GM18873 (cell line): ENCODE results near the gene PTPRN2.

Source experiments
- ATAC-seq: cut with Tn5 transposase; IDR thresholded peaks from one replicate; pipeline ENCODE4 v1.9.1; 2021; ENCODE audit warnings: mild to moderate bottlenecking, moderate library complexity, moderate number of reproducible peaks; ENCODE audit not compliant: unreplicated experiment, low FRiP score

The PTPRN2 gene

DNA sequence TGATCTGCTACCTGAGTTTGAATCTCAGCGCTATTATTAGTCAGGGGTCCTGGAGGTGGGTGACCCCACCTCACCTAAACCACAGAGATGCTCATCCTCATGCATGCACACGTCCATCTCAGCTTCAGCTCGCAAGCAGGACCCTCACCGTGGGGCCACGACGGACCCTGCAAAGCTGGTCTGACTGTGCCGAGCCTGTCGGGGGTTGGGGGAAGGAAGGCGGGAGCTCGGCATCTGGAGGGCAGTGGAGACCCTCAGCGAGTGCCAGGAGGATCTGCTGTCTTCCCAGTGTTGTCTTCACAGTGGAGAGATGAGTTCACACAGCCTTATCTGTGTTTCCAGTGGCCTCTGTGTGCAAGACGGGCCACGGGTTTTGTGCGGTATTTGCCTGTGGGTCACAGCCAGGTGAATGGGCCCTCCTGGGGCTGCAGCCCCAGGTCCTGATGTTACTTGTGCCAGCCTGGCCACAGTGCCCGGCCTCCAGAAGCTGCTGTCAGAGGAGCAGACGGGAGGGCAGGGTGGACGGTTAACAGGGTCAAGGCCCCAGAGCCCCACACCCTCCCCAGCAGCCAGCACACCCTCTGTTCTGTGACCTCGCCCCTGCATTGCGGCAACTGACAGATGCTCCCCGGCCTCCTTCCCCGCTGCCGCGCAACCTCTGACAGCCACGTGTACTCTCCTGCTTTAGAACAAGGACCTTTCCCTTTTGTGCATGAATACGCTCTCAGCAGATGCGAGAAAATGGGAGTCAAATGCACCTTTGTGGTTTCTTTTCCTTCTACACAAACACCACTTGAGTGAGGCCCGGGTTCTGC, 722.1 kb downstream of the PTPRN2 start:
- ATAC-seq = no peak

GRCh38 chr7:157864911-157865310, 722.7 kb downstream of the PTPRN2 start:
- no peak for ATAC-seq

- no peak for ATAC-seq
These were observed 723.5 kb downstream of the PTPRN2 start for GRCh38 chr7:157863906-157864810.

DNA sequence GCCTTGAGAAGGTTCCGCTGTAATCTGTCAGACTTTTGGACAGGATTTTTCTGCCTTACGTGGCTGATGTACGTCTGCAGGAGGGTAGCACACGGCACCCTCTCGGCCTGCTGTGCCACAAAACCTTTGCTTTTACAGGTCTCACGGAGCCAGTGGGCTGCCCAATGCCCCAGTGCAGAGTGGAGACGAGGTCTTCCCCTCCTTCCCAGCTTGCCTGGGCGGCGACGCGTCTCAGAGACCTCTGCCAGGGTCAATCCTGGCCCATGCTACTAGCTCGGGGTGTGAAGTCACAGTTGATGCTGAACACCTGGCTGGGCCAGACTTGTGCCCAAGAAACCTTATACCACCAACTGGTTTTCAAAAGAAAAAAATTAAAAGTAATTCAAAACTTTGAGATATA, 724.4 kb downstream of the PTPRN2 start:
- ATAC-seq = no peak

DNA sequence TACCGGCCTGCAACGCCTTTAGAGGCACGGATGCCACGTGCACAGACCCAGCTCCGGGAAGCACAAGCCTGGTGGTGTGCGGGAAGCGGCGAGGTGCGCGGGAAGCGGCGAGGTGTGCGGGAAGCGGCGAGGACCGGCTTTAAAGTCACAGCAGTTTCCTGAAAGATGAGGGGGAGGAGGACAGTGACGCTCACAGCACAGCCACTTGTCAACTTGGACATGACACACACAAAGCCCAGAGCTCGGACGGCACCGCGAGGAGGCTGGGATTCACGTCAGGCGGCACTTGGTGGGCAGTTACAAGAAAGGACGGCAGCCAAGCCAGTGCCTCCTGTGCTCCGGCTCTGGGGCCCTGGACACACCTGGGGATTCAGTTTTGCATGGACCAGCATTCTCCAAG, 724.9 kb downstream of the PTPRN2 start:
- ATAC-seq = no peak

DNA sequence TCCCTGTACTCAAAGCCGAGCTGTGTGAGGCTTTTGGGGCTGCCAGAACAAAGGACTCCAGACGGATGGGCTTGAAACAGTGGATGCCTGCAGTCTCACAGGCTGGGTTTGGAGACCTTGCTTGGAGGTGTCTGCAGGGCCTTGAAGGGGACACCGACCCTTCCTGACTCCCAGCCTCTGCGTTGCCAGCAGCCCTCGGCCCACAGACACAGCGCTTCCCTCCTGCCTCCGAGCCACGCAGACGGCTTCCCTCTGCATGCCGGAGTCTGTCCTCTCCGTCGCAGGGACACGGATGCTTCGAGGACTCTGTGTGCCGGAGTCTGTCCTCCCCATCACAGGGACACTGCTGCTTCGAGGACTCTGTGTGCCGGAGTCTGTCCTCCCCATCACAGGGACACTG, 726.1 kb downstream of the PTPRN2 start:
- no peak for ATAC-seq

GRCh38 chr7:157861031-157861491, 726.6 kb downstream of the PTPRN2 start:
- ATAC-seq = no peak

- no peak for ATAC-seq
These were observed 727.2 kb downstream of the PTPRN2 start for GRCh38 chr7:157860406-157860805.

- no peak for ATAC-seq
These were observed 727.7 kb downstream of the PTPRN2 start for GRCh38 chr7:157859915-157860314.

- ATAC-seq = no peak
These were observed 730.0 kb downstream of the PTPRN2 start for GRCh38 chr7:157857578-157858075.

DNA sequence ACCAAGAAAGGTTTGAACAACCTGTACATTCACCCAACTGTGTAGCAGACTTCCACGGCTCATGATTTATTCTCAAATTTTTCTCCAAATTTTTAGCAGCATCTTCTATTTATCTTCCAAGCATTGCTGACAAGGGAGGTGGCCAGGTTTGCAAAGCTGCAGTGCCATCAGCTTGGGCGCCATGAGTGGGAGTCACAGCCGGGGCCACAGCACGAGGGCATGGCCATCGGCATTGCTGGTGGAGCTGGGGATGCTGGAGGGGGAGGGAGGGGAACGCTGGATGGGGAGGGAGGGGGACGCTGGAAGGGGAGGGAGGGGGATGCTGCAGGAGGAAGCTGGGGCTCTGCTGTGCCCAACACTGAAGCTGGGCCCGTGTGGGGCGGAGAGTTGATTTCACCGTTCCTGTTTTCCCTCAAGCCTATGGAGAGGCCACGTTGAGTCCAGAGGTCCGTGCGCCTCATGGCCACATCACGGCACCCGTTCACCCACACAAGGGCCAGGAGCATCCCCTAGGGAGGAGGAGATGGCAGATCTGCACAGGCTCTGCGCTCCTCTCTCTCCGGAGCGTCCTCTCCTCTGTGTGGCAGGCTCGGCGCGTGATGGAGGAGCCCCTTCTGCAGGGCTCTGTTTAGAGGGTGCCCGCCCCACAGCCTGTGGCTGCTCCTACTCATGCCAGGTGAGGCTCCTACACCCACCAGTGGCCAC, 730.6 kb downstream of the PTPRN2 start:
- ATAC-seq = no peak

DNA sequence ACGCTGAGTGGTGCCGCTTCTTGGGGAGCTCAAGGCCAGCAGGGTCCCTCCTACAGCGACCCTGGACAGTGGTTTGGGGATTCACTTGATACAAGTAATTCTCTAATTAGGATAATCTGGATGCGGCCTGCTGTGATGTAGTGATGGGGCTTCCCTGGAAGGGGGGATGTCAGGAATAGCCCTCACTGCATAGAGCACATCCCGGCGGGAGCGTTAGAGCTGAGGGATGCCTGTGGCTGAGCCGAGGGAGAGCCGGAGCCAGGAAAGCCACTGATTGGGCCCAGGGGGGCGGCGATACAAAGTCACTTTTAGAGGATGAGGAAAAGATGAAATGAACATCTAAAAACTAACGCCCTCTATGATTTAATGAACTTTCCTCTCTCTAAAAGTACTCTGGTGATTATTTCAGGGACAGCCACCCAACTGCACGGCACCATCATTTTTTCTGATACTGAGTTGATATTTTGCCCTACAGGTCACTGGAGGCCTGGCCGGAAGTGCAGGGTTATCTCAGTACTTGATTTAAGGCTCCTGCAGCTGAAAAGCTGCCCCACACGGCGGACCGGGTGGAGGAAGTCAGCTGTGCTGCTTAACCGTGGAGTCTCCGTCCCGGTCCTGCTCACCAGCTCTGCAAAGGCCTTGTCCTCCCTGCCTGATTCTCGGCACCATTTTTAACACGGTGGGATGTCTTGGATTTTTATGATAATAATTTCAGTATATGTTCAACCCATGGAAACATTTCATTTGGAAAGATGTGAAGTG, 732.0 kb downstream of the PTPRN2 start:
- ATAC-seq = no peak

DNA sequence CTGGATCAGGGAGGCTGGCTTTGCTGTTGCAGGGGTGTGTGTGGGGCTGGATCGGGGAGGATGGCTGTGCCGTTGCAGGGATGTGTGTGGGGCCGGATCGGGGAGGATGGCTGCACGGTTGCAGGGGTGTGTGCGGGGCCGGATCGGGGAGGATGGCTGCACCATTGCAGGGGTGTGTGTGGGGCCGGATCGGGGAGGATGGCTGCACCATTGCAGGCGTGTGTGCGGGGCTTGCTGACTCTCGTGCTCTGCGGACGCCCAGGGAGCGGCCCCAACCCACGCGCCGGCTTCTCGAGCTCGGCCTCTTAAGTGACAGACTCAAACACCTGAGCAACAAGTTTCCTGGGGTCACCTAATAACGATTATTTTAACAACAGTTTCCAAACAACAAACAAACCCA, 732.6 kb downstream of the PTPRN2 start:
- ATAC-seq = no peak

DNA sequence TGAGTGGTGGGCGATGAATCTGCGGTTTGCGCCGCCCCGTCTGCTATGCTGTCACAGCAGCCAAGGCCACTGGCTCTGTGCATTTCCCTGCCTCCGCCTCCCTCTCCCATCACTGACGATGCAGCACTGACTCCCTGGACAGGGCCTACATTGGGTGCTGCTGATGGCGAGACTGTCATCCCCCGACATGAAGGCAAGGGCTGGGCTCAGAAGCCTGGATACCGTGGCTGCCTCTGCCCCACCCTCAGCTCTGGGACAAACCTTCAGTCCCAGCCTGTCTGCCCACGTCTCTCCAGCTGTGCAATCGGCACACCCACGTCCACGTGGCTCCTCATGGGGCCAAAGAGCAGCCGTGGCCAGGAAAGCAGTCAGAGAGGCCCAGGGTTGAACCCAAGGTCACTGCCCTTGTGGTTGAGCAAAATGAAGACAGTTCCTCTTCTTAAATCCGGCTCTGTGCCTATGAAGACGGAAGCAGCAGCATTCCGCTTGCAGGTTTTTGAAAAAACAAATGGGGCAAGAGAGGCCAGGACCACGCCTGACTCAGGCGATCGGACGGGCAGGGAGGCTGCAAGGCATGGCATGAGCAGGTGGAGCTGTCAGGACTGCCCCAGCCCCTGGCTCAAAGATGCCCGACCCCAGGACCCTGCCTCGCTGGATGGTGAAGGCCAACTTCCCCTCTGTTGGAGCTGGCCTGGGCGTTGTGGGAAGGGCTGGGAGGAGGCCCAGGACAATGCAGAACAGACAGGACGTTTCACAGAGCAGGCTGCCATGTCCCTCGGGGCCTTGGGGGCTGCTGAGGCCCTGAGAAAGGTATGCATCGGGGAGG, 733.3 kb downstream of the PTPRN2 start:
- no peak for ATAC-seq

DNA sequence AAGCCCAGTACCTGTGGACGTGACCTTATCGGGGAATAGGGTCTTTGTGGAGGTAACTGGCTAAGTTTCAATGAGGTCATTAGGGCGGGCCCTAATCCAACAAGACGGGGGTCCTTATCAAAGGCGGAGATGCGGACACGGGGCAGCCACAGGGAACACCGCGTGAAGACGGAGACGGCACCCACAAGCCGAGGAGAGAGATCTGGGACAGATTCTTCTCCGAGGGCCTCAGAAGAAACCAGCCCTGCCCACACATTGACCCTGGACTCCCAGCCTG, 733.9 kb downstream of the PTPRN2 start:
- ATAC-seq = no peak

DNA sequence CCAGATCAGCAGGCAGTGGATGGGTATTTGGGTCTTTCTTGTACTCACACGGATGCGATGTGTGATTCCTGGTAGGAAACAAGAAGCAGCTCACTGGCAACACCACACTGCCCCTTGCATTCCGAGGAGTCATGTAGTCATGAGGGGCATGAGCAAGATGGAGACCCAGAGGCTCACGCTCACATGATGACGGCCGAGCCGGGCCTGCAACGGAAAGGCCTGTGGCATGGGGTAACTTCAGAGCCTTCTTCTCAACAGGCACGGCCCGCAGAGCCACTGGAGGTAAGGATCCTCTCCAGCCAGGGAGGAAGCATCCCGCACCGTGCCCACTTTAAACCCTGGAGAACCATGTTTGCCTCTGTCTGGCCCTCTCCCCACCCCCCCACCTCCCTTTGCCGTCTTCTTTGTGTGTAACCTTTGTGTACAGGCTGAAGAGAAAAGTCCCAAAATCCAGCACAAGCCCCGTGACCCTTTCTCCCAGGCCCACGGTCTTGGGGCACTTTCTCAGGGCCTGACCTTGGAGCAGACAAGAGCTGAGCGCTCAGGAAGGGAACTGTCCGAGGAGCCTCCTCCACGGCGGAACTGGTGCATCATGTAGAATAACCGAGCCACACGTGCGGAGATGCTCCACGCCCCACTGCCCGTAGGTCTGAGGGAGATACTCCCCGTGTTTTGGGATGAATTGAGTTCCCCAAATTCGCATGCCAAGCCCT, 734.4 kb downstream of the PTPRN2 start:
- ATAC-seq = no peak

DNA sequence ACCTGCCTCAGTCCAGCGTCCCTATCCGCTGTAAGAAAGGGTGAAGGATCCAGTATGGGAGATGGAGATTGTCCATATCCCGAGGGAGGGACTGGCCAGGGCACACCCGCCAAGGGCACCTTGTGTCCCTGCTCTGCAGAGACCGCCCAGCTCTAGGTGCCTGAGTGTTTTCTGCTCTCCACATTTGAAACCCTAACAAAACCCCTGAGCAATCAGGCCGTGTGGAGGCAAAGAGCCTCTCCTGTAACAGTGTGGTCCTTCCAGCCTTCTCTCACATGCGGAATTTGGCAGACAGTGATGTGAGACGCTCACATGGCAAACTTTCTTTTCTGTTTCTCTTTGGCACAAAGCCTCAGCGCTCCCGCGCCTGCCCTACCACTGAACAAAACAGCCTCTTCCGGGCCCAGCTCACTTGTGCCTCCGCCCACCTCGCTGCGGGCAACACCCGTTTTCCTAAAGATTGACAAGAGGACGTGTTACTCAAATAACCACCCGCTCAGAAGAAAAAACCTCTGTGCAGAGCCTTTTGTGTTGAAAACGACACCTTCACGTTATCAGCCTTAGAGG, 736.0 kb downstream of the PTPRN2 start:
- no peak for ATAC-seq
